SH-SY5Y (cell line): ENCODE data around the gene UVSSA.

ENCODE experiments used
- GATA2 ChIP-seq: IDR thresholded peaks from 2 replicates; pipeline ENCODE4 v1.6.1; 2011; ENCODE audit warnings: mild to moderate bottlenecking, low read depth, low read length
- GATA3 ChIP-seq: IDR thresholded peaks from 2 replicates; pipeline ENCODE4 v1.6.1; 2011; ENCODE audit warnings: low read depth, mild to moderate bottlenecking, low read length, moderate library complexity

DNA sequence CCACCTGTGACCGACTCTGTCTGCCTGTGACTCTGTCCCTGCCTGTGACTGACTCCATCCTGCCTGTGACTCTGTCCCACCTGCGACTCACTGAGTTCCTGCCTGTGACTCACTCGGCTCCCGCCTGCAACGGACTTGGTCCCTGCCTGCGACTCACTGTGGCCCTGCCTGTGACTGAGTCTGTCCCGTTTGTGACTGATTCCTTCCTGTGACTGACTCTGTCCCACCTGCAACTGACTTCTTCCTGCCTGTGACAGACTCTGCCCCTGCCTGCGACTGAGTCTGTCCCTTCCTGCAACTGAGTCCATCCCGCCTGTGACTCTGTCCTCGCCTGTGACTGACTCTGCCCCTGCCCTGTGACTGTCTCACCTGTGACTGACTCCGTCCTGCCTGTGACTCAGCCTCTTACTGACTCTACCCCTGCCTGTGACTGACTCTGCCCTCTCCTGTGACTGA, 9.6 kb upstream of the UVSSA start:
- TF ChIP-seq GATA2 (no peak), GATA3 (no peak)
